Pancreas (tissue), 10 donors: ENCODE measurements around the gene CBFA2T3. TPM values are rescaled to one million over a fixed set of nuclear protein-coding genes. Genes with fewer than 3 reads are reported as not detected.

Experiments
- ATAC-seq, 4 donors: fragments of 200-7000 bp; cut with Tn5 transposase; one replicate each; pipeline versions ENCODE4 v1.8.0 to v1.9.1; 2020; ENCODE audit warnings: mild to moderate bottlenecking in 4 of 4, moderate library complexity in 4 of 4
- DNase-seq, 6 donors: peaks; one replicate each; pipeline ENCODE4 v3.0.0-alpha.2; 2020
- FAIRE-seq: peaks from 2 replicates; lab custom pipeline; 2012; peaks lifted over from hg19 to GRCh38; lab: Jason Lieb, UNC
- H3K27ac ChIP-seq, 4 donors: fragments of 200-600 bp; sonication (generic); 1 replicate in 3 of 4; 2 replicates in 1 of 4; pipeline versions ENCODE4 v1.5.0 to v1.8.0; 2020
- H3K27me3 ChIP-seq, 4 donors: fragments of 200-600 bp; one replicate each; pipeline ENCODE4 v1.8.0; 2021
- H3K36me3 ChIP-seq, 3 donors: fragments of 200-600 bp; sonication (generic) in 1 of 3; one replicate each; pipeline versions ENCODE4 v1.5.0 to v1.8.0; 2020 to 2021
- H3K4me1 ChIP-seq, 3 donors: fragments of 200-600 bp; one replicate each; pipeline ENCODE4 v1.8.0; 2021
- H3K4me3 ChIP-seq, 4 donors: fragments of 200-600 bp; sonication (generic) in 2 of 4; one replicate each; pipeline versions ENCODE4 v1.5.0 to v1.8.0; 2020 to 2021
- H3K9me3 ChIP-seq, 4 donors: fragments of 200-600 bp; one replicate each; pipeline ENCODE4 v1.8.0; 2021
- CTCF ChIP-seq, 4 donors: fragments of 200-600 bp; sonication (generic) in 3 of 4; IDR thresholded peaks; one replicate each; pipeline versions ENCODE4 v1.5.0 to v1.8.0; 2021; ENCODE audit warnings: antibody characterized with exemption in 4 of 4
- WGBS, 2 donors: extraction: QIAGEN DNeasy Blood & Tissue Kit; methylation state at CpG; one replicate each; pipeline ENCODE4 v1.1.7; 2013; 5-methylcytosine and 5-hydroxymethylcytosine counted together
- intact Hi-C, 3 donors: fragments of 100-400 bp; cut with DNase I; formaldehyde crosslinking; loops; one replicate each; pipeline versions ENCODE4 v1.11.1 to v1.14.2; 2022
- polyA plus RNA-seq, 2 donors: library from polyadenylated mRNA; stranded (reverse); fragments of 200-250 nt; gene quantifications; one replicate each; pipeline ENCODE4 v1.2.3, GENCODE V29; 2013
- total RNA-seq, 6 donors: library from RNA; stranded (reverse); fragmentation: NEBNext Ultra II Directional in 4 of 6; extraction: Animal tissue kit (Norgen Biotek cat#: 25700) in 4 of 6; gene quantifications; one replicate each; pipeline versions ENCODE4 v1.2.1 to v1.2.4, GENCODE V29; 2021 to 2023
- donor health status: healthy with polysubstance abuse.
- donor health status: DM: no; HTN: no; CAD: no; lungs with moderate emphysema.
- donor health status: DM: no; HTN: no; CAD: no.
- donor health status: control.
- donor health status: control.
- donor health status: Bipolar disorder and iron deficiency.
- donor health status: DM: yes; HTN: yes; CAD: no.
- donor health status: DM: no; HTN: no; CAD: no.
- donor health status: DM: no; HTN: no; CAD: no.
- donor health status: DM: yes; HTN: yes; CAD: no.

Gene CBFA2T3
- total and polyA plus RNA-seq, 8 donors: 8.7 to 27.0 (median 21.9) TPM

- no peaks in the 10 kb centered on the region for H3K9me3 ChIP-seq
- ATAC-seq: no peak
- H3K4me1 ChIP-seq: no peaks in the 10 kb centered on the region
- no peak for FAIRE-seq
- intact Hi-C loops: no loop called here
- peaks cover 0 to 3% (median 0%) of the 10 kb centered on the region in 4 donors for H3K27me3 ChIP-seq
- peak in 2 of 6 donors; percentile 11 to 44 for DNase-seq
- no peak overlapping the region for H3K27ac ChIP-seq
- no peaks in the 10 kb centered on the region for H3K36me3 ChIP-seq
- WGBS, 2 donors: 57 to 64% methylated on average over 31 of the region's 31 CpGs
- H3K4me3 ChIP-seq: no peak overlapping the region
- no peak for TF ChIP-seq CTCF (IDR thresholded peaks at IDR 0.05)
These were observed 8.3 kb downstream of the CBFA2T3 start for GRCh38 chr16:88968589-88969280.

DNA sequence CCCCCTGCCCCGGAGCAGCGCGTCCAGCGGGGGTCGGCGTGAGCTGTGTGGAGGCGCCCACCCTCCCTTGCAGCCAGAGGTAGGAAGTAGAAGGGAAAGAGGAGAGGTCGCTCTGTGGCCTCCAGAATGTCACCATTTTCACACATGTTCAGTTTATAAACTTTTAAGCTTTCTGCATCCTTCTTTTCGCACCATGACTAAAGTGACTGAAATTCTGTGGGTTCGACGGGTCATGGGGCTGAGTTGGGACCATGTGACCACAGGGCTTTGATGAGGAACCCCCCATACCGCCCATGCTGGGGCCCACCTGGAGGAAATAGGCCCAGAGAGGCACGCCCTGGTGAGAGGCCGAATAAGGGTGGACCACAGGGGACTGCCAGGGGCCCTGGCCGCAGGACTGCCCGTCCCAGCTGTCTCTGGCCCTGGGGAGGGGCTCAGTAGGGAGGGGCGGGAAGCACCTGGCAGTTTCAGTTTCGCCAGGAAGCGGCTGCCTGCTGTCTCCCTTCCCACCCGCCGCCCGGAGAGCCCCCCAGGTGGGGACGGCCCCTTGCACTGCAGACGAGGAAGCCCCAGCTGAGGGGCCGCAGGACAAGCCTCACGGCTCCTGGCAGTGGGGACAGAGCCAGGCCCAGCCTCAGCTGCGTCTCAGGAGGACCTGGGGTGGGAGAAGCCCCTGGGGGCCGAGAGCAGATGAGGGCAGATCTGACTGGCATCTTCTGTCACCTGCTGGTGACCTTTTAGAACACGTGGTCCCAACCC, 9.0 kb downstream of the CBFA2T3 start:
- Histone ChIP-seq H3K27ac (no peak overlapping the region), H3K4me1 (no peaks in the 10 kb centered on the region), H3K4me3 (no peak overlapping the region), H3K27me3 (peaks cover 0 to 3% (median 0%) of the 10 kb centered on the region in 4 donors), H3K9me3 (no peaks in the 10 kb centered on the region), H3K36me3 (no peaks in the 10 kb centered on the region)
- FAIRE-seq (no peak), DNase-seq (peak in 2 of 6 donors; percentile 18 to 56), ATAC-seq (peak in 1 of 4 donors; percentile 31)
- no peak for TF ChIP-seq CTCF (IDR thresholded peaks at IDR 0.05)
- intact Hi-C loops: no loop called here
- 37 to 47% methylated on average over 29 of the region's 29 CpGs for WGBS, 2 donors

DNA sequence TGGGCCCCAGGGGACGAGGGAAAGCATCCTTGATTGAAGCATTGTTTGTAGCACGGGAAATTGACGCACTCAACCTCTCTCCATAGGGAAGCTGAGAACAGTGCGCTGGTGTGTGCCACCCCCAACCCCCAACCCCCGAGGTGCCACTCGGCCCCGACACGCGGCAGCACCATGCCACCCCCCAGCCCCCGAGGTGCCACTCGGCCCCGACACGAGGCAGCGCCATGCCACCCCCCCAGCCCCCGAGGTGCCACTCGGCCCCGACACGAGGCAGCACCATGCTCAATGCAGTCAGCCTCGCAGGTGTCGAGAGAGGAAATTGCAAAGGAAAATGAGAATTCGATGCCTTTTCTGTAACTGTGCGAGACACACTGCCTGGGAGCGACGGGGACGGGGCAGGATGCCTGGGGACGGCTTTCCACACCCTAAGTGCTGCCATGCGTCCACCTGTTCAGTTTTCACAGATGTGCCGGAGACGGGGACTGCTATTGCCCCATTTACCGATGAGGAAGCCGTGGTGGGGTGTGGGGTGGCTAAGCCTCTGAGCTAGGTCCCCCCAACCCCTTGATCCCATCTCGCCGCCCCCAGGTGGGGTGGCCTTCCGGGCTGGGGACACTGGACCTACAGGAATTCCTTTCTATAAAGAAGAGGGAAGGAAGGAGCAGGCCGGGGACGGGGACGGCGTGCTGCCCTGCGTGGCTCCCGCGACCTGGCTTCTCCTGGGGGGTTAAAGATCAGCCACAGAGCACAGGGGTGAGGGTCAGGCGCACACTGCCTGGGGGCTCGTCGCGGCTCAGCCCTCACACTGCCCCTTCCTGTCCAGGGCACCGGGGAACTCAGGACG, 9.8 kb downstream of the CBFA2T3 start:
- H3K4me1 ChIP-seq: no peaks in the 10 kb centered on the region
- H3K27ac ChIP-seq: no peak overlapping the region
- peak in 2 of 6 donors; percentile 16 to 38 for DNase-seq
- ATAC-seq: no peak
- H3K27me3 ChIP-seq: peaks cover 0 to 3% (median 0%) of the 10 kb centered on the region in 4 donors
- intact Hi-C loops: no loop called here
- 57 to 62% methylated on average over 46 to 47 of the region's 47 CpGs for WGBS, 2 donors
- no peak overlapping the region for H3K4me3 ChIP-seq
- H3K9me3 ChIP-seq: no peaks in the 10 kb centered on the region
- TF ChIP-seq CTCF (IDR thresholded peaks at IDR 0.05): no peak
- FAIRE-seq: no peak
- H3K36me3 ChIP-seq: no peaks in the 10 kb centered on the region

DNA sequence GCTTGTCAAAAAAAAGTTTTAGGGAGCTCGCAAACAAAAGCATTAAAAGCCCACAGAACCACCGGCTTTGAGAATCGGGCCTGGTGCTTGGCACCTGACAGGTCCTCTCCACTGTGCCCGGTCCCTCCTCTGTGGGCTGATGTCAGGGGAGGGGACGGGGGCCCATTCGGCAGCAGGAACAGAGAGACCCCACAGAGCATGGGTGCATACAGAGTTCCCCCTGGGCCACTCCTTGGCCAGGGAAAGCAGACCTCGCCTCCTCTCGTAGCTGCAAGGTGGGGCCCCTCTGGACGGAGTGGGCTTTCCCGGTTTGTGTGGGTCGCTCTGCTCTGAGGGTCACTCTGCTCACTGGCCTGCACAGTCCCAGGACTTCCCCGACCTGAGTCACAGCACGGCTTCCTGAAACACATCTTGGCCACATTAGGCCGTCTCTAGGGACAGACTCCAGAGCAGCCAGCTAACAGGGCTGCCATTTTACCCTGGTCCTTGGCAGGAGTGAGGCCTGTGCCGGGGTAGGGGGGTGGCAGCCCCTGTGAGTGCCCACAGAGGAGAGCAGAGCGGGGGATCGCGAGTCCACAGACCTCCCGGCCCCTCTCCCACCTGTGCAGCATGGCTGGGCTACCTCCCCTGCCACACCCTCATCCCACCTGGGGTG, 11.1 kb downstream of the CBFA2T3 start:
- Histone ChIP-seq H3K27me3 (peaks cover 0 to 3% (median 0%) of the 10 kb centered on the region in 4 donors), H3K4me3 (no peak overlapping the region), H3K27ac (no peak overlapping the region), H3K36me3 (no peaks in the 10 kb centered on the region), H3K9me3 (no peaks in the 10 kb centered on the region), H3K4me1 (no peaks in the 10 kb centered on the region)
- ATAC-seq (no peak), FAIRE-seq (no peak), DNase-seq (peak in 1 of 6 donors; percentile 14)
- TF ChIP-seq CTCF (IDR thresholded peaks at IDR 0.05): no peak
- intact Hi-C loops: no loop called here
- WGBS, 2 donors: 69 to 84% methylated on average over 19 of the region's 19 CpGs
